Fibroblast of lung (primary cell): ENCODE measurements around the gene CAVIN1.

Experiments used
- CTCF ChIP-seq, 2 donors: IDR thresholded peaks in 1 of 2; conservative IDR thresholded peaks in 1 of 2; 1 replicate in 1 of 2; 2 replicates in 1 of 2; pipeline ENCODE4 v1.5.1; 2011 to 2012; ENCODE audit warnings: low read length in 2 of 2, control low read depth in 1 of 2, inconsistent platforms in 1 of 2, low read depth in 1 of 2, mild to moderate bottlenecking in 1 of 2
- EZH2 ChIP-seq: IDR thresholded peaks from 2 replicates; pipeline ENCODE4 v1.5.1; 2012; ENCODE audit warnings: low read length, control low read depth, mild to moderate bottlenecking; ENCODE audit errors: missing control alignments

DNA sequence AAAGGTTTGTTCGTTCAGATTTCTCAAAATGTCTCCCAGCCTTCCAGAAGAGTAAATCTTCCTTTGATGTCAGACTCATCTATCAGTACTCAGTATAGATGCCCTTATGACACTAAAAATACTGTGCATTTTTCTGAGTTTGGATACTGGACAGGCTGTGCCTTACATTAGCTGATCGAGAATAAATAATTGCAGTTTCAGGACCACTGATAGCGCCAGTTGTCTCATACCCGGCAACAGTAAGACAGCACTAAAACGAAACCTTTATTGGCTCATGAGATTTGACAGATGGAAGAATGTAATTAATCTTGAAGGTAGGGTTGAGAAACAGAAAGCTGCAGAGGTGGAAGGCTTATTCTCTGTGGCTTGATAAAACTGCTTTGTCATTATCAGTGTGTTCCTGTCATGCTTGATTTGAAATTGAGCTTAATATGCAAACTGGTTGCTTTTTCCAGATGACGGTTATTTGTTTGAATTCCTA, 36.8 kb upstream of the CAVIN1 start:
- no peak for TF ChIP-seq CTCF (conservative IDR thresholded peaks at IDR 0.05 in 1 of 2, IDR thresholded peaks at IDR 0.05 in 1 of 2; ENCODE audit: low read depth in 1 of 2, low read length in 2 of 2)
- TF ChIP-seq EZH2: no peak
